ENCODE data around the gene WDFY3.
"Not testable (repeated sequence)": the region's sequence is repeated elsewhere in the genome, so short reads cannot be mapped to it uniquely, and the experiment has no call there.

Gene WDFY3

GRCh38 chr4:84699001-84699671 is 267.4 kb downstream of the WDFY3 start:
- no peak for DNase-seq

DNA sequence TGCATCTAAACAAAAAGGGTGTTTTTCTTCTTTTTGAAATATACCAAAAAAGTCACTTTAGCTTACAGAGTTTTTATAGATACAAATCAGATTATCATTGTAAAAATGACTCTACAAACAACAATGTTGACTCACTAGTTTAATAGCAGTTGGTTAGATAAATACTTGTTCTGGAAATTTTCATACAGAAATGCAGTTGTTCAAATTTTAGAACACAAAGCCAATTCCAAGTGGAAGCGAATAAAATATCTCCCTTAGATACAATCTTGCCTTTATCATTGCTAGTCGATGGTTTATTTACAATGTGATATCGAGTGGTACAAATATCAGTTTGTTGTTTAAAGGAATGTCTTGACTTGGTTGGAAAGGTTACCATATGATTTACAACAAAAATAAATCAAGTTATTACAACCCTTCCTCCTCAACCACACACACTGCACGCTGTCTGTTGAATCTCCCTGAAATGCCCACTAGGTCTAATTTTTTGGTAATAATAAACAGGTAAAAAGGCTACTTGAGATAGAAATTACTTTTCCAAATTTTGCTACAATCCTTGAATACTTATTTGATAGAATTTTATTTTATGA is 268.8 kb downstream of the WDFY3 start:
- no peak for DNase-seq

GRCh38 chr4:84697159-84697558 is 269.3 kb downstream of the WDFY3 start:
- no peak for DNase-seq

GRCh38 chr4:84691800-84692199 is 274.7 kb downstream of the WDFY3 start:
- DNase-seq: no peak

GRCh38 chr4:84691170-84691691 is 275.3 kb downstream of the WDFY3 start:
- no peak for DNase-seq

- DNase-seq: no peak
These were observed 276.0 kb downstream of the WDFY3 start for GRCh38 chr4:84690481-84690880.

GRCh38 chr4:84689197-84689596 is 277.3 kb downstream of the WDFY3 start:
- no peak for DNase-seq

DNA sequence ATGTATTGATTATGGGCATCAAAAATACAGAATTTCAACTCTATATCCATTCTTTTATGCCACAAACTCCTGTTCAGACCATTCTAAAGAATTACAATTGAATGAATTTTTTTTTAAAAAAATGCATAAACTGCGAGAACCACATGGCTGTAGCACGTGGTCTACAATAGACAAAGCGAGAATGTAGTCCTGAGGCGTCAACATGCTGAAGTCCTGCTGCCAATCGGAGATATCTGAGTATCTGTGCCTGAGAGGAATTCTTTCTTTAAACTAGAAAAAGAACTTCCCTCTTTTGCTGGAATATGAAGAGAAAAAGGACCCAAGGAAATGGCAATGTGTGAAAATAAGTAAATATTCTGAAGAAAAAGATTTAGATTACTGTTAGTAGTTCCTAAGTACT is 277.9 kb downstream of the WDFY3 start:
- no peak for DNase-seq

- no peak for DNase-seq
These were observed 281.4 kb downstream of the WDFY3 start for GRCh38 chr4:84685105-84685504.

DNA sequence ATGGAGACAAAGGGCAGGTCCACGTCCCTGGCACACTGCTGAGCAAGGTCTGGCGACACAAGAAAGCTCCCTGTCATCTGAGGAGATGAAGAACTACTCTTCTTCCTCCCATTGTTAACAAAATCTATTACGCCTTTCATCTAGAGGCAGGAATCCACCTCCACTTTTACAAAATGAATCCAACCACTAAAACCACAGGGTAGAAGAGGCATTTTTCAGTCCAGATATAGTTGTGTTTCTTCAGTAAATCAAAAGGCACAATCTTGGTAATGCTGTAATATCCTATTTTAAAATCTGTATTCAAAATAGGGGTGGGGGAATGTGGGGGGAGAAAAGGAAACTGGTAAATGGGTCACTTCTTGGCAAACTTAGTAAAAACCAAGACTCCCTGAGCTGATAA is 282.1 kb downstream of the WDFY3 start:
- DNase-seq: no peak

DNA sequence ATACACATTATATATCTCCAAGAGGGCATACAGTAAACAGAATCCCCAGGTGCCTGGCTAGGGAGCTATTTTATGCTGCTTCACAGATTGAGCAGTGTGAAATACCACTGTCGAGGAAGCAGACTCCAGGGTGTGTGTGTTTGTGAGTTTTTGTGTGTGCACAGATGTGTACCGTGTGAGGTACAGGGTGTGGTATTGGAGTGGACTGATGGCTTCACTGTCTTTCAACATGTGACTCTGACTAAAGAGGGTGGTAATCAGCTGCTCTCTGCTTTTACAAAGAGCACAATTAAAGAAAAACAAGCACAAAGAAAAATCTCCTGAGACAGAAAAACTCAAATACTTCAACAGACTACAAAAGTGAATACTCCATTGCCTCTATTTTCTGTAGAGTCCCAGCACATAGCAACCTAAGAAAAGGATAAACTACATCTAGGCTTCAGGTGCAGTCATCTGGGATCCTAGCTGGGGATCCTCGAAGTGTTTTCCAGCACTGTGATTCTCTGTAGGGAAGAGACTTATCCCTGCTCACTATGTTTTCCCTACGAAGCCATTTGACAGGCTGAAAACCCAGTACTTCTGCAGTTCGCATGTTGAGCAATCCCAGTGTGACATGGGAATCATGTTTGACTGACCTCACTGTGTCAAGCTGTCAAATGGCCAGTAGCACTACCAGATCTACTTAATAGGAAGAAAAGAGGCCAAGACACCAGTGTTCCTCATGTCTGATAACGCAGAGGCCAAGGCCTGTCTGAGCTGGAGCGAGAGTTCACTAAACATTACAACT is 283.2 kb downstream of the WDFY3 start:
- DNase-seq: no peak

DNA sequence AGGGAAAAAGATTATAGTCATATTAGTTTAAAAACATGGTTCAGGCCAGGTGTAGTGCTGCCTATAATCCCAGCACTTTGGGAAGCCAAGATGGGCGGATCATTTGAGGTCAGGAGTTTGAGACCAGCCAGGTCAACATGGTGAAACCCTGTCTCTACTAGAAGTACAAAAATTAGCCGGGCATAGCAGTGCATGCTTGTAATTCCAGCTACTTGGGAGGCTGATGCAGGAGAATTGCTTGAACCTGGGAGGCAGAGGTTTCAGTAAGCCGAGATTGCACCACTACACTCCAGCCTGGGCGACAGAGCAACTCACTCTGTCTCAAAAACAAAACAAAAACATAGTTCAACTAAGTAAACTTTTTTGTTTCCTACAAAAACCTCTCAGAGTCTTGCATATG is 283.8 kb downstream of the WDFY3 start:
- DNase-seq: not testable (repeated sequence)

- DNase-seq: no peak
These were observed 284.8 kb downstream of the WDFY3 start for GRCh38 chr4:84681486-84682274.

DNA sequence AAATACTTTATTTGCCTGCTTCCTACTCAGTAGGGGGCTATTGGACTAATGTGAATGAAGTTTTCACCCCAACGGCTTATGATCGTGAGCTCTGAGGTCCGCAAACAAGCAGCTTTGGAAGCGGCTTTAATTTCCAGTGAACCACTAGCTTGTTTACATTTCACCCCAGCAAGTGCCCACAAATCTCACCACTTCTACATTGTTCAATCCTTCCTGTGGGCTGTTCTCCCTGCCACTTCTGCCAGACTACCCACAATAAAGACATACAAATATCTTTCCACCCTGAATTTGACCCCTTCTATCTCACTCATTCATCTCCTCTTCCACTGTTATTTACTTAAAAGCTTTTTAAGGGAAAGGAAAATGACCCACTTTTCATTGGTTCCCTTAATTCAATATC is 285.5 kb downstream of the WDFY3 start:
- no peak for DNase-seq

- no peak for DNase-seq
These were observed 287.3 kb downstream of the WDFY3 start for GRCh38 chr4:84678976-84679744.

- DNase-seq: no peak
These were observed 288.5 kb downstream of the WDFY3 start for GRCh38 chr4:84677995-84678394.

GRCh38 chr4:84677093-84677492 is 289.4 kb downstream of the WDFY3 start:
- DNase-seq: no peak

DNA sequence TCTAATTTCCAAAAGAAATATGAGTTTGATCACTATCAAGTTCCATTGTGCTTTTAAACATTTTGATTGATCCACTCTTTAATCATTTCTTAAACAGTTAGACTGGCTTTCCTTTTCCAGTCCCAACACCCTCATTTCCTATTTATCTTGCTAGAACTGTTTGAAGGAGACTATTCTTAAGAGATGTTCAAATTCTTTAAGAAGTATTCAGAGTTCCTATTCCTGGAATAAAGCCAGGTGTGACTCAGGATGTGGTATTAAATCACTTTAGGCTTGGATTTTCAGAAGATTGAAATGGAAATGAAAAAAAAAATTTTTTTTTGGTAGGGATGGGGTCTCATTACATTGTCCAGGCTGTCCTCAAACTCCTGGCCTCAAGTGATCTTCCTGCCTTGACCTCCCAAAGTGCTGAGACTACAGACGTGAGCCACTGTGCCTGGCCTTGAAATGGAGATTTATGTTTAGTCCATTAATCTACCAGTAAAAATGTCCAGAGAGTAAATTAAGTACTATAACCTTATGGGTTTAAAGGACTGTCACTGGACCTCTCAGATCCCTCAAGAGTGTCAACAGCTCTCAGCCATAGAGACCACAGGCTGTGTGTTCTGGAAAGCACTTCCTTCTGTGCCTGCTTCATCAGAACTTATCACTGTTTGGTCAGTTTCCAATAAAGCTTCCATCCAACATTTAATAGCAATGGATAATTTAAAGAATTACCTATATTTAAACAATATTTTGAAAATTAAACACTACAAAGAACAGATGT is 292.8 kb downstream of the WDFY3 start:
- no peak for DNase-seq

DNA sequence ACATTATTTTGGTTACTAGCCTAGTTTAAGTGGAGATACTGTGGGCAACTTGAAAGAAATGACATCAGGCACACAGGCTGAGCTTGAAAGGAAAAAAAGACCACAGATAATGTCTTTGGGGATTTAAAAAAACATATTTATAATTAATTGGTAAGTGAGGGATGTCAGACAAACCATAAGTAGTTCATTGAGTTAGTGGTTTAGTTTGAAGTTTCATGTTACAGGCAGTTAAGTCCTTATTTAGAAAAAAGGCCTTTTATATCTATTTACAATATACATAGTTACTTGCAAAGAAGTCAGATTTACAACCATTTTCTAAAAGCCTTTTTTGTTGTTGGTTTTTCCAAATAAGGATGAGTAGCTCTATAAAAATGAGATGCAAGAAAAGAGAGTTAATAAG is 294.3 kb downstream of the WDFY3 start:
- DNase-seq: no peak

GRCh38 chr4:84669201-84669600 is 297.3 kb downstream of the WDFY3 start:
- no peak for DNase-seq

DNA sequence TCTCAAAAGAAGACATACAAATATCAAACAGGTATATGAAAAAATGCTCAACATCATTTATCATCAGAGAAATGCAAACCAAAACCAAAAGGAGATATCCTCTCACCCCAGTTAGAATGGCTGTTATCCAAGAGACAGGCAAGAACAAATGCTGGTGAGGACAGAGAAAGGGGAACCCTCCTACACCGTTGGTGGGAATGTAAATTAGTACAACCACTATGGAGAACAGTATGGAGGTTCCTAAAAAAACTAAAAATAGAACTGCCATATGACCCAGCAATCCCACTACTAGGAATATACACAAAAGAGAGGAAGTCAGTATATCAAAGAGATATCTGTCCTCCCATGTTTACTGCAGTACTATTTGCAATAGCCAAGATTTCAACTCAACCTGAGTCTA is 300.1 kb downstream of the WDFY3 start:
- DNase-seq: no peak

DNA sequence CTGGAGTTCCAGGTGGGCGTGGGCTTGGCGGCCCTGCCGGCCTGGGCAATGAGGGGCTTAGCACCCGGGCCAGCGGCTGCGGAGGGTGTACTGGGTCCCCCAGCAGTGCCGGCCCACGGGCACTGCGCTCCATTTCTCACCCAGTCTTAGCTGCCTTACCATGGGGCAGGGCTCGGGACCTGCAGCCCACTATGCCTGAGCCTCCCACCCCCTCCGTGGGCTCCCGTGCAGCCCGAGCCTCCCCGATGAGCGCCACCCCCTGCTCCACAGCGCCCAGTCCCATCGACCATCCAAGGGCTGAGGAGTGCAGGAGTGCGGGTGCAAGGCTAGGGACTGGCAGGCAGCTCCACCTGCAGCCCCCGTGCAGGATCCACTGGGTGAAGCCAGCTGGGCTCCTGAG is 301.7 kb downstream of the WDFY3 start:
- DNase-seq: not testable (repeated sequence)
